HG03378 (cell line): ENCODE data around the gene COCH.

ENCODE experiments used
- ATAC-seq: cut with Tn5 transposase; IDR thresholded peaks from one replicate; pipeline ENCODE4 v1.9.1; 2021; ENCODE audit warnings: mild to moderate bottlenecking, moderate library complexity; ENCODE audit not compliant: unreplicated experiment

The COCH gene

DNA sequence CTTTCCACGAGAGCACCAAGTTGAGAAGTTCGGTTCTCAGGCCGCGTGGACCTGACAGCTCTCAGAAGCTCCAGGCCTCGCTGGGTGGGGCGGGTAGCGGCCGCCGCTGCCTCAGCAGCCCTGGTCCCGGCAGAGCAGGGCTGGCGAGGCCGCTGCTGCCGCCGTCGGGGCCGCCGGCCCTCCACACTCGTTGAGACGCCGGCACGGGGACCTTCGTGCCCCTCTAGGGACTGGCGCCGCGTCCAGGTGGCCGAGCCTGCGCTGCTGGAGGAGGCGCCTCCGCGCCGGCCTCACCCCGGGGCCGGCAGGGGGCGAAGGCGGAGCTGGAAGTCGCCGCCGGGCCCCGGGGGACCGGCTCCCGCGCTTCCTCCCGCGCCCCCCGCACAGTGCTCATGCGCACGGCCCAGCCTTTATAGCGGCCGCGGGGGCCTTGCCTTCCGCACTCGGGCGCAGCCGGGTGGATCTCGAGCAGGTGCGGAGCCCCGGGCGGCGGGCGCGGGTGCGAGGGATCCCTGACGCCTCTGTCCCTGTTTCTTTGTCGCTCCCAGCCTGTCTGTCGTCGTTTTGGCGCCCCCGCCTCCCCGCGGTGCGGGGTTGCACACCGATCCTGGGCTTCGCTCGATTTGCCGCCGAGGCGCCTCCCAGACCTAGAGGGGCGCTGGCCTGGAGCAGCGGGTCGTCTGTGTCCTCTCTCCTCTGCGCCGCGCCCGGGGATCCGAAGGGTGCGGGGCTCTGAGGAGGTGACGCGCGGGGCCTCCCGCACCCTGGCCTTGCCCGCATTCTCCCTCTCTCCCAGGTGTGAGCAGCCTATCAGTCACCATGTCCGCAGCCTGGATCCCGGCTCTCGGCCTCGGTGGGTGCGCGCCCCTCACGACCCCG lies at the start of gene COCH:
COCH (plus strand) TSS at position 440 of the 879 bp plus-strand sequence; CDS start at position 820, 380 bp downstream.
- peak; percentile 45 for ATAC-seq

DNA sequence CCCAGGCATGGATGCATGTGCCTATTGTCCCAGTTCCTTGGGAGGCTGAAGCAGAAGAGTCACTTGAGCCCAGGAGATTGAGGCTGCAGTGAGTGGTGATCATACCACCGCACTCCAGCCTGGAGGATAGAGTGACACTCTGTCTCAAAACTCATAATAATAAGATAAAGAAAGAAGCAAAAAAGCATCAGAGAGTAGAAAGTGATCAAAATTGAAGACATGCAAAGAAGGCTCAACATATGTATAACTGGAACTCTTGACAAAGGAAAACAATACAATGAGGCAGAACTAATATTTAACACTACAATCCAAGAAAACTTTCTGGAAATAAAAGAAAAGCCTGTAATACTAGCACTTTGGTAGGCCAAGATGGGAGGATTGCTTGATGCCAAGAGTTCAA lies 48.3 kb upstream of the COCH start:
- ATAC-seq: no peak

DNA sequence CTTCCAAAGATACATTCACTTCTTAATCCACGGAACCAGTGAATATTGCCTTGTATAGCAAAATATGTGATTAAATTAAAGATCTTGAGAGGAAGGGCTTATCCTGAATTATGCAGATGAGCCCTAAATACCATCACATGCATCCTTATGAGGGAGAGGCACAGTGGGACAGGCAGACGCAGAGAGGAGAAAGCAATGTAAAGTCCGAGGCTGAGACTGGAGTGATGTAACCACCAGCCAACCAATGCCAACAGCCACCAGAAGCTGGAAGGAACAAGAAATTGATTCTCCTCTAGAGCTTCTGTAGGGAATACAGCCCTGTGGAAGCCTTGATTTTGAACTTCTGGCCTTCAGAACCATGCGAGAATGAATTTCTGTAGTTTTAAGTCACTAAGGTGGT lies 44.5 kb upstream of the COCH start:
- no peak for ATAC-seq

DNA sequence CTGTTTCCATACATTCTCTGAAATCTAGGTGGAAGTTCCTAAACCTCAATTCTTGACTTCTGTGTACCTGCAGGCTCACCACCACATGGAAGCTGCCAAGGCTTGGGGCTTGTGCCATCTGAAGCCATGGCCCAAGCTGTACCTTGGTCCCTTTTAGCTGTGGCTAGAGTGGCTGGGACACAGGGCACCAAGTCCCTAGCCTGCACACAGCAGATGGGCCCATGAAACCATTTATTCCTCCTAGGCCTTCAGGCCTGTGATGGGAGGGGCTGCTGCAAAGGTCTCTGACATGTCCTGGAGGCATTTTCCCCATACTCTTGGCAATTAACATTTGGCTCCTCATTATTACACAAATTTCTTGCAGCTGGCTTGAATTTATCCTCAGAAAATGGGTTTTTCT lies 40.0 kb upstream of the COCH start:
- no peak for ATAC-seq

DNA sequence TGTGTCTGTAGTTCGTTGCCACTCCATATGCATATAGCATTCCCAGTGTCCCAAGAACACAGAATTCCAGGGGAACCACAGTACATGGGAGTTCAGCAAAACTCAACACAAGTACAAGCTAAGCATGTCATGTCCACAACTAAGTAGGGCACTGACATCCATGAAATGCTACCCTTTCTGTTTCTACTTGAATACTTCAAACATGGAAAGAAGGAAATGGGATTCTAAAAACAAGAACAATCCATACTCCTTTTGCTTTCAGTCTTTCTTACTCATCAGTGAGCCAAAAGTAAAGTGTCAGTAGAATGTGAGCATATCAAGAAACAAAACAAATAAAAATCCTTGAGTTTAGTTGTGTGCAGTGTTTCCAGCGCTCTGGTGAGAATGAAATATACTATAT lies 36.0 kb upstream of the COCH start:
- ATAC-seq: no peak

DNA sequence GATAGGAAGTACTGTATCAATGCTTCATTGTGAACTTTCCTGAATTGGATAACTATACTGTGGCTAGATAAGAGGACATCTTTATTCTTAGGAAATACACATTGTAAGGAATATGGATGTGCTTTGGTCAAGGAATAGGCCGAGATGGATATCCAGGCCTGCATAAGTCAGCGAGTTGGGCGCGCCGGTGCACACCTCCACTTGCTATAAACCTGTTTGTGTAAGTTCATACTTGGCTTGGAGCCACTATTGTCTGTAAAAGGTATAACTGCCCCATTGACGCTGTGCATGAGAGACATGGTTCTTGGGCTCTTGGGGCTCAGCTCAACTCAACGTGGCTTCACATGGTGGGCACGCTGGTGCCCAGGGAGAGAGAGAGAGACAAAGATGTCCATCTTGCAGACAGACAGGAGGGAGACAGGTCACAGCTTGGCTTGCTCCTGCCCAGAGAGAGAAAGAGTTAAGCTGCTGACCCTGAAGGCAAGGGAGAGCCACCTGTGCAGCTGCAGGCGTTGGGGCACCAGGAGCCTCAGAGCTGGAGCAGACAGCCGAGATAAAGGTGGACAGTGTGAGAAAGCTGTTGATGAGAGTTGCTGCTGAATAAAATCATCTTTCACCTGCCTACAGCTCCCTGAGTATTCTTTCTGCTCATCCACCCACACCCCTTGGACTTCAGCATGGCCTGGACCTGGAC lies 34.1 kb upstream of the COCH start:
- no peak for ATAC-seq

DNA sequence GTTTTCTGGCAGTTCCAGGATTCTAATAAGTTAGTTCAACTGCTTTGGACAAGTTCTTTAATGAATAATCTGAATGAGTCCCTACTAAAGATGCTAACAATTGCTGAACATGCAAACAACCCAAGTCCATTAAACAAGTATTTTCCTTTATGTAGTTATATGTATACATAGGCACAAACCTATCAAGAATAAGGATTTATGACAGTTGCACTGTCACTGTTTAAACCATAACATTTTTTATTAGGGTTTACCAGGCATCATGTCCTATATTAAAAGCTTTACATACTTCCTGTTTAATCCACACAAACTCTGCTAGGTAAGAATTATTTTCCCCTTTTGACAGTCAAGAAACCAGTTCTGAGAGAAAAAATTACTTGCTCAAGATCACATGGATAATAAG lies 31.9 kb upstream of the COCH start:
- no peak for ATAC-seq

DNA sequence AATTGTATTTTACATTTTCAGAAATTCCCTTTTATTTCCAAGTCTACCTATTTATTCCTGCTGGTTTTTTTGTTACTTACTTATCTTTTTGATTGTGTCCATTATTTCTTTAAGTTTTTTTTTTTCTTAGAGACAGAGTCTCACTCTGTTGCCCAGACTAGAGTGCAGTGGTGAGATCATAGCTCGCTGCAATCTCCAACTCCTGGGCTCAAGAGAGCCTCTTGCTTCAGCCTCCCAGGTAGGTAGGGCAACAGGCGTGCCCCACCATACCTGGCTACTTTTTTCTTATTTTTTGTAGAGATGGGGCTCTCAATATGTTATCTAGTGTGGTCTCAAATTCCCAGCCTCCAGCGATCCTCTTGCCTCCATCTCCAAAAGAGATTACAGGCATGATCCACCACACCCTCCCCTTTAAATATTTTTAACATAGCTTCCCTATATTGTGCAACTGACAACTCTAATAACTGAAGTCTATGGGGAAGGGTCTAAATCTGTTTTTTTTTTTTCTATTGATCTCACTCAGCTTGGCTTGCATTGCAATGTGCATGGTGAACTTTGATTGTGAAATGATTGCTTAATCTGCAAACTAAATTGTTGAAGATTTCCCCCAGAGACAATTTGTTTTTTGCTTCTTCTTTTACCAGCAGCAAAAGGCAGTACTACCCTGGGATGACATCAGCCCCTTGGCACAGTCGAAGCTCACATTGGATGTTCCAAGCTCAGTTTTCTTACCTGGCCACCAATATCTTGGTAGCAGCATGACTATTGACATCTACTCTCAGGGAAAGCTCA lies 25.7 kb upstream of the COCH start:
- ATAC-seq: no peak

DNA sequence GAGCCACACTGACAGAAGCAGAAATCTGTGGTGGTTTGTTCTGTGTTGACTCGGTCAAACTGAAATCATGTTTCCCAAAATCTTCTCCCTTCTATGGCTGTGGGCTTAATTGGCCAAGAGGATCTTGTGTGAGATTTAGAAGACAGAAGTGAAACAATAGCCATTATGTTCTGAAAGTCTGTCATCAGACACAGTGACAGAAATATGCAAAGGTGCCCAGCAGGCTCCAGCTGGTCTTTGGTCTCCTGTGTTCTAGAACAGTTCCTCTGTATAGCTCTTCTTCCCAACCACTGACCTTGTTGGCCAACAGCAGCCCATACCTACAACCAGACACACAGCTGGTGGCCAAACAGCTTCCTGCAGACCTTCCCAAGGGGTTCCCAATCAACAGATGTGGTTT lies 25.0 kb upstream of the COCH start:
- ATAC-seq: peak; percentile 93

DNA sequence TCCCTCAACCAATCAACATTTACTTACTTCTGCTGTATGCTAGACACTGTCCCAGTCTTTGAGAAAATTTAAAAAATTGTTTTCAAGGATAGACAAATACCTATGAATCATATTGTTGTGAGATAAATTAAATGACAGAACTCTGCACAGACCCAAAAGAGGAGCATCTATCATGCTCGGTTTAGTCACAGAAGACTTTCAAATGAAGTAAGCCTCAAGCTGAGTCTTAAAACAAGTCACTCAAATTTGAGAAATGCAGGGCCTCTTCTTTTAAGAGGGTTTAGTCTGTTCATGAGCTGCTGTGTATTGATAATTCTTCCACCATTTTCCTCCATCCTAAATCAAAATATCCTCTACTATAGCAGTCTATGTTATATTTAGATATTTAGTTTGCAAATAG lies 24.4 kb upstream of the COCH start:
- ATAC-seq: no peak

DNA sequence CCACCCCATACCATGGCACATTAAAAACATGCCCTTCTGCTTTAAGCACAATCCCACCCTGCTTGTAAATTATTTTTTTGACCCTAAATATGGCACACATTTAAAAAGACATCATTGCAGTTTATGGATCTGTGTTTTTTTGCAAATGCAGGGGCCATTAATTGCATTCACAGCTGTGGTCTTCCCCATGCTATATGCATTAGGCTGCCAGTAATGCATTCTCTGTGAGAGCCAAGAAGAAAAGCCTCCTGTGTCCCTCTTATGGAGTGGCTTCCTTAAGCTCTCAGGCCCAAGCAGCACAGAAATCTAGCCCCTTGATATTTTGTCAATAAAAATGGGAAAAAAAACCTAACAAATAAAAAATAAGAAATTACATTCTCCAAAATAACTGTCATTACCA lies 20.4 kb upstream of the COCH start:
- no peak for ATAC-seq

DNA sequence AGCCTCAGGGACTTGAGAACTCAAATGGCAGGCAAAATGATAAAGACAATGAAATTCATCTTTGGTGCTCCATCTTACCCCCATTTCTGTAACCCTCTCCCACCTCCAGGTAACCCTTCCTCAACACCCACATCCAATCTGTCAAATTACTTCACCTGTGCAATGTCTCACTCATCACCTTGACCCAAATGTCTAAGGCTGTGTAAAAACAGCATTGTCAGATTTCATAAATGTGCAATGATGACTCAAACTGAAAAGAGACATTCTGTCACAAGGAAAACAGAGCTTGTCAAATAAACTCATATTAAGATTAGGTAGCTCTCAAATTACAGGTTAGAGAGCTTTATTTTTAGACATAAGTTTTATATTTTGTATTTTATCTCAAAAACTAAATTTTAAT lies 19.9 kb upstream of the COCH start:
- ATAC-seq: peak; percentile 48

DNA sequence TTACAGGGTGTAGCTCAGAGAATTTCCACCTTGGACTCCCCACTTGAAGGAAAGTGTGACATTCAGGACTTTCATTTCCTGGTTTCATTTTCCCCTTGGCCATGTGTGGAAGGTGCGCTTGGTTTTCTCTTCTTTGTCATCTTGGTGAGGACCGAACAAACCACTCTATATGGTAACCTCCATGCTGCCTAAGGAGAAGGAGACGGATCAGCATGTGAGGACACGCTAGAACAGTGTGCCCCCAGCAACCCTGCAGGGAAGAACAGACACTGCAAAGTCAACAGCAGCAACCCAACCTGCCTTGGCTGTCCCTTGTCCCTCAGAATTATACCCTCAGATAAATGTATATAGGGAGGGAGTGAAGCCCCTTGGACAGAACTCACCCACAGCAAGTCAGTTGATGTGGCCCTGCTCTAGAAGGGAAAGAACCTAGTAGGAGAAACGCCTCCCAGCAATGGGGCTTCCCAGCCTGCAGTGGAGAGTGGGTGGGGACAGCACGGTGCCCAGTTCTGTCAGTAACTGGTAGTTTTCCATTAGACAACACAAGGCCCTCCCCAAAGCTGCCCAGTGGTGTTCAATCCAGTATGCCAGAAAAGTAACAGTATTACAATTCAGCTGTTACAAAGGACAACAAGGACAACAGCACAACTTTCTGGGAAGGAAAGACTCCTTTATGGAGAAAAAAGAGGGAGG lies 18.9 kb upstream of the COCH start:
- ATAC-seq: peak; percentile 81

DNA sequence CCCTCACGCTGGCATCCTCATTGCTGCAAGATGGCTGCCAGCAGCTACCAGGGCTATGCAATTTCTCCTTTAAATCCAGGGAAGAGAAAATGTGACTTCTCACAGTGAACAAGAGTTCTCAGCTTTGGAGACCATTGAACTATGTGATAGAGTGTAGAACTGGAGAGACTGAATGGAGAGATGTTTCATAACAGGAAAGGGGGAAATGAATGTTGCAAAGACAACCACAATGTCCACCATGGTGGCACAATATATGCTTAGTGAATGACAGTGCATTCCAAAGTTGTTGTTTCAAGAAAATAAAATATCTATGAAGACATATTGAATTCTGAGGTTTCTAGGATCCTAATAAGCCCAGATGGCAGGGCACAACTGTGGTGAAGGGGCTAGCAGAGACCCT lies 13.2 kb upstream of the COCH start:
- ATAC-seq: no peak

DNA sequence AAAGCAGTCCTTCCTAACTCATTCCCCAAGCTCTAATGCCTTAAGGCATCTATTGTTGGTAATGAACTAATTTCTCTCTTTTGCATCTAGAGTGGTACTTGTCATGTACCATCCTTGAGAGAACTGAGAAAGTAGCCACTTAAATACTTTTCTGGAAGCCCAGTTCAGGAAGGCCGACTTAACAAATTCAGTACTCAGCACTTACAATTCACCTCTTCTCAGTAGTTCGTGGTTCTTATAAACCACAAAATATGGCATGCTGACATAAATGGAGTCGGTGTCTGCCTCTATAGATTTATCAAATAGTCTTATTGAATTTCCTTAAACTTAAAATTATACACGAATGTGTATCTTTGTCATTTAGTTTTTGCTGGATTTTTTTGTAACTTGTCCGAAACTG lies 9.4 kb upstream of the COCH start:
- no peak for ATAC-seq

DNA sequence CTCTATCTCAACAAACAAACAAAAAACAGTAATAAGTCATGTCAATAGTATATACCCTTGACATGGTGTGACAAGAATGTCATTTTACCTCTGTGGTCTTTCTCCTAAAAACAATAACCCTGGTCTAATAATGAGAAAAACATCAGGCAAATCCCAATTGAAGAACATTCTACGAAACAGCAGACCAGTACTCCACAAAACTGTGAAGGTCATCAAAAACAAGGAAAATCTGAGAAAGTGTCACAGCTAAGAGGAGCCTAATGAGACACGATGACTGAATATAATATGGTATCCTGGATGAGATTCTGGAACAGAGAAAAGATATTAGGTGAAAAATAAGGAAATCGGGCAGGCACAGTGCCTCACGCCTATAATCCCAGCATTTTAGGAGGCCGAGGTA lies 5.6 kb upstream of the COCH start:
- ATAC-seq: no peak

DNA sequence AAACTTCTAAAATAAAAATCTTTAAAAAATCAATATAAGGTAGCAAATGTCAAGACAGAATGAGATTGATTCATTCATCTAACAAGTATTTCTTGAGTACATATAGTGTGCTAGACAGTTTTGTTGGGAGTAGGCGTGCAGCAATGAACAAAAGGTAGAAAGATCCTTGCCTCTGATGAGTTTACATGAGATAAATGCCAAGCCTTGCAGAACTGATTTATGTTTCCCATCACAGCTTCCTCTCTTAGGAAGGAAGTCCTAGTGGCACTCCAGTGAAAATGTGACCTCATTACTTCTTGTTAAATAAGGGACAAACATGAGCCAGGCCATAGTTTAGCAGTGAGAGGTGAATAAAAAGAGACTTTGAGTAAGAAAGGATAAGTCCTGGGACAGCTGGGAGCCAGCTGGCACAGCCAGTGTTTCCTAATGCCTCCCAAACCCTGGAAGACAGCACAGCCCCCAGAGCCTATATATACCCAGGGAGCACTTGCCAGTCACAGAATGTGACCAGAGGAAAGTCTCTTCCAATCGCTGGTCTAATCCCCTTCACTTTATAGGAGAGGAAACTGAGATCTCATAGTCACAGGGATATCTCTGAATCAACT lies 4.7 kb upstream of the COCH start:
- ATAC-seq: no peak

DNA sequence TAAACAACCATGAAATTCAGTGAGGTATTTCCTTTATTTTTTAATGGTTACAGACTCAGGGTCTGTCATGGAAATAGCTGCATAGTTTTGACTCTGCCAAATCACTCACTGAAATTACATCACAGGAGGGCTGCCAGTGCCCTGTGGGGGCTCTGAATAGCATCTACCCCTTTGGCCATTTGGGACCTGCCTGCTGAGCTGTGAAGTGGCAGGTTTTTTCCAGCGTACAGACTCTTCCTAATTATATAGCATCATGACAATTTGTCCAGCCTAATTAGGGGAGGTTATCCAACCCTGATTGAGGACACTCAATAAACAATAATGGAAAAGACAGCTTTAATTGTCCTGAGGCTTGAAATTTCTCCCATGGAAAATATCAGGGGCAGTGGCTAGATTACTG lies 1.8 kb upstream of the COCH start:
- no peak for ATAC-seq

DNA sequence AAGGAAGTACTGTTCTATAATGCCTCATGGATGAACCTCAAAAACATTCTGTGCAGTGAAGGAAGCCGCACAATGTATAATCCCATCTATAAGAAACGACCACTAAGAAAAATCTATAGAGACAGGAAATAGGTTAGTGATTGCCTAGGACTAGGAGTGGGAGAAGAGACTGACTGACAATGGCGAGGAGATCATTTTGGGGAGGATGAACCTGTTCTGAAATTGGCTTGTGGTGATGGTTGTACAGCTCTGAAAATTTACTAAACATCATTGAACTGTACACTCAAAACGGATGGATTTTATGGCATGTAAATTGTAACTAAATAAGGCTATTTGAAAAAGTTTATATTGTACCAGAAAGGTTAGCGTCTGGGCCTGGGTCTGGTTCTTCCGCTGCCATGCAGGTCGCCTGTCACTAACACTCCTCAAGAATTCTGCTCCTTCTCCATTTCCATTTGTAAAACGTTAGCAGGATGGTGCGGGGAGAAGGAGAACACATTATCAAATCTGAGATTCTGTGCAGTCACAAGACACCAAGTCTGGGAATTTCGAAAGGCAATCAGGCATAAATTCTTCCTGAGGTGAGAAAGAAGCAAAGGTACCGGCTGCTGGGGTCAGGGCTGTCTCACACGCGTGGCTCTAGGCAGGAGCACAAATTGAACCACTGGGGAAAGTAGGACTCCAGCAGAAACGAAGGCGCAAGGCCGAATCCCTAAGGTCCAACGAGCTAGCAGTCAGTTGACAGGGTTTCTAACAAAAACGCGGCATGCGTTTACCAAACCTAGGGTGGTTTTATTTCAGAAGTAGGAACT lies 845 bp upstream of the COCH start:
- no peak for ATAC-seq
